Left hindlimb (tissue), 1 donor: ENCODE measurements around the gene ALG14.
A peak's percentile ranks its signal among the peaks of the same experiment; 100 is the strongest.

Source experiments
- DNase-seq: peaks from one replicate; pipeline ENCODE4 v3.0.0-alpha.2; 2018

ALG14 gene

DNA sequence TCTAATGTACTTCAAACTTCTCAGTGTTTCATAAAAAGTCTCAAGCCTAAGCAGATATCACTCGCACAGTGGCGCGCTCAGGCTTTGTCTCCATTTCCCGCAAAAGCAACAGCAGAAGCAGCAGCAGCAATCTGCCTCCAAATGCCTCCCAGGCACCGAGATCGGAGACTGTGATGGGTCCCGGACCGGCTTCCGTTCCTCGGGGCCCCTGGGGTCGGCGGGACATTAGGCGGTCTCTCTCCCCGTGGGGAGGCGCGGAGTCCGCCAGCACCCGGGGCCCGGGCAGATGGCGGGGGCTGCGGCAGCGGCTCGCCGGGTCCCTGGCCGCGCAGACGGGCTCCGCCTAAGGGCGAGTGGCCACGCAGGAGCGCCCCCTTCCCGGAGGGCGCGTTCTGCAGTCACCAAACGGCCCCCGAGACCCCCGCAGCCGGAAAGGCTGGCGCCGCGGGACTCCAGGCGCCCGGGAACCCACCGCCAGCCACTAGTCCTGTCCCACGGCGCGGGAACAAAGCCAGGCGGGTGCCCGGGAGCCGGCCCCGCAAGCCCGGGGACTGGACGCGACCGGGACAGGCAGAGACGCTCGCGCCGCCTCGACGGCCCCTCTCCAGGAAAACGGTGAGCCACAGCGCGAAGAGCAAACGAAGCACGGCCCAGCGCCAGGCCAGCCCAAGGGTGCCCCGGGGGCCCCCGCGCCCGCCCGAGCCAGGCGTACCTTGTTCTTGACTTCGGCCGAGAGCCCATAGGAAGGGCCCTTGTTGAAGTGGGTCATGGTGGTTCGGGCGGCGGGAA, 146.4 kb downstream of the ALG14 start:
- peak; percentile 77 for DNase-seq

DNA sequence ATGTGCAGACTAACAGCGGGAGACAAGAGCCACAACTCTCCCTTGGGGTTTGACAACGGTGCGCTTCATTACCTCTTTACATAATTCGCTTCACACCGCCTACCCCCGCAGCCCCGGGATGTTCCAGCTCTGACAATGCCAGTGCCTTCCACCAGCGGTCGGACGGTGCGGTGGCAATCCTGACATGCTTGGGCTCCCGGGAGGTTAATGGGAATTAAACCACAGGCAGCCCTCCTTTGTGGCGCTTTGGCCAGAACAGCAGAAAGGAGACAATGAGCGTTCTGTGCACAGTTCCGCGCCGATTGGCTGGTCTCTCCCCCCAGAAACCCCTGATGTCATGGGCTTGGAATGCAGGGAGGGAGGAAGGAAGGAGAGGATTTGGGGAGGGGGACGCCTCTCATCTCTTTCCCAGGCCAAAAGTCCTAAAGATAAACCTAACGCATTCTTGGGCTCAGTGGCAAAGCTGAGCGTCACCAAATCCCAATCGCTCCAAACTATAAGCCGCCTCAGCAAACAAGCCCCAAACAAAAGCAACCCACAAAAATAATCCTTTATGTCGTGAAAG, 147.1 kb downstream of the ALG14 start:
- peak; percentile 91 for DNase-seq

DNA sequence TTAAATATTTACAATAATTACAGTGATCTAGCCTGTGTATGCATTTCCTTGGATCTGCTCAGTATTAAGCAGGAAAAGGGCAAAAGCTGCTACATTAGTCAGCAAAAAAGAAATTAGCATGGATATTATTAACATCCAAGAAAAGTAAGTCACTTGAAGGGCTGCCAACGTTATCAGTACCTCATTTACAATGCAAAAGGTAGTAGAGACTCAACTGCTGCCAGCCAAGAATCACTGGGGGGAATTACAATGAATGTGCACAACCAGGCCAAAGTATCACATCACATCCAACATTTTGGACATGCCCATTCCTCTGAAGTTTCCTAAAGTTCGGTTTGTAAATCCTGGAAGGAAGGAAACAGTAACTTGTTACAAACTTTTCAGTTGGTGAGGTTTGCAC, 147.7 kb downstream of the ALG14 start:
- DNase-seq: no peak
